OCI-LY7 (cell line): ENCODE data around the gene MYT1. TPM values are rescaled to one million over a fixed set of nuclear protein-coding genes. Genes with fewer than 3 reads are reported as not detected.

Experiments
- BruUV-seq: library from RNA; stranded (reverse); fragments of 400-500 nt; replicated peaks from 2 replicates; lab custom pipeline; 2021; lab: Mats Ljungman, UMichigan
- CTCF ChIA-PET: fragments of 300-600 bp; sonication (Branson Sonifier 250); formaldehyde crosslinking; loops from one replicate; lab custom pipeline; 2022; ENCODE audit warnings: antibody characterized with exemption; ENCODE audit not compliant: unreplicated experiment; lab: Charles Lee
- POLR2A ChIA-PET: fragments of 300-600 bp; sonication (Branson Sonifier 250); formaldehyde crosslinking; loops from one replicate; lab custom pipeline; 2022; ENCODE audit warnings: antibody characterized with exemption; lab: Charles Lee
- DNase-seq: peaks from one replicate; pipeline ENCODE4 v3.0.0-alpha.2; 2015; ENCODE audit warnings: low spot score
- H2AFZ ChIP-seq: fragments of 200-600 bp; sonication (generic), shearing (Covaris generic); 2 replicates; pipeline ENCODE4 v1.6.1; 2014; ENCODE audit warnings: mild to moderate bottlenecking, antibody characterized with exemption, low read length, moderate library complexity
- H3K27ac ChIP-seq: fragments of 200-600 bp; sonication (generic); 2 replicates; pipeline ENCODE4 v1.5.1; 2014; ENCODE audit warnings: mixed run types, low read depth, mild to moderate bottlenecking, moderate library complexity, low read length, inconsistent platforms; ENCODE audit not compliant: poor library complexity, severe bottlenecking
- H3K36me3 ChIP-seq: fragments of 200-600 bp; sonication (generic); 2 replicates; pipeline ENCODE4 v1.6.1; 2014; ENCODE audit warnings: mild to moderate bottlenecking, antibody characterized with exemption, low read length, moderate library complexity, mixed read lengths; ENCODE audit not compliant: insufficient read depth
- H3K4me1 ChIP-seq: fragments of 200-600 bp; sonication (generic); 2 replicates; pipeline ENCODE4 v1.5.1; 2014; ENCODE audit warnings: mild to moderate bottlenecking, low read length; ENCODE audit not compliant: insufficient read depth, poor library complexity, severe bottlenecking
- H3K4me2 ChIP-seq: fragments of 200-600 bp; sonication (generic); 2 replicates; pipeline ENCODE4 v1.6.1; 2014; ENCODE audit warnings: mild to moderate bottlenecking, low read length
- H3K4me3 ChIP-seq: fragments of 200-600 bp; sonication (generic); 2 replicates; pipeline ENCODE4 v1.5.1; 2014; ENCODE audit warnings: mild to moderate bottlenecking, low read depth, low read length; ENCODE audit not compliant: poor library complexity, severe bottlenecking
- H3K79me2 ChIP-seq: fragments of 200-600 bp; sonication (generic); 2 replicates; pipeline ENCODE4 v1.6.1; 2016; ENCODE audit warnings: low read depth, mild to moderate bottlenecking, low read length, moderate library complexity, mixed read lengths; ENCODE audit not compliant: insufficient read depth
- H3K9me2 ChIP-seq: fragments of 200-600 bp; sonication (generic); 2 replicates; pipeline ENCODE4 v1.6.1; 2016; ENCODE audit warnings: mild to moderate bottlenecking, low read length, mixed read lengths; ENCODE audit not compliant: insufficient read depth
- H3K9me3 ChIP-seq: fragments of 200-600 bp; sonication (generic); 2 replicates; pipeline ENCODE4 v1.6.1; 2014; ENCODE audit warnings: mild to moderate bottlenecking, mixed run types, low read length, mixed read lengths
- H4K20me1 ChIP-seq: fragments of 200-600 bp; sonication (generic); 2 replicates; pipeline ENCODE4 v1.6.1; 2014; ENCODE audit warnings: mild to moderate bottlenecking, antibody characterized with exemption, low read length, moderate library complexity, mixed read lengths; ENCODE audit not compliant: insufficient read depth
- EZH2phosphoT487 ChIP-seq: fragments of 200-600 bp; sonication (generic); IDR thresholded peaks from 2 replicates; pipeline ENCODE4 v1.6.1; 2018; ENCODE audit warnings: low read depth, borderline replicate concordance, mild to moderate bottlenecking, mixed run types, antibody characterized with exemption, low read length, moderate library complexity, mixed read lengths
- intact Hi-C: fragments of 100-400 bp; cut with micrococcal nuclease; formaldehyde crosslinking; loops from one replicate; pipeline ENCODE4 v1.10.0; 2022; ENCODE audit not compliant: unreplicated experiment
- total RNA-seq, 2 experiments: library from RNA; depleted of rRNA in 1 of 2; stranded (reverse); fragments of >200 nt in 1 of 2; shearing (Covaris generic) in 1 of 2; gene quantifications; 2 replicates each; pipeline ENCODE4 v1.2.3, GENCODE V29; 2014 to 2022
- TF ChIP-seq, protein P1 (sequence below): fragments of 200-600 bp; sonication (generic); conservative IDR thresholded peaks from 2 replicates; pipeline ENCODE4 v1.5.1; 2014; ENCODE audit warnings: mild to moderate bottlenecking, antibody characterized with exemption, low read length, moderate library complexity, mixed read lengths

MYT1 gene
- total RNA-seq, 2 experiments from 2014 or later = 0.32 to 0.95 TPM

DNA sequence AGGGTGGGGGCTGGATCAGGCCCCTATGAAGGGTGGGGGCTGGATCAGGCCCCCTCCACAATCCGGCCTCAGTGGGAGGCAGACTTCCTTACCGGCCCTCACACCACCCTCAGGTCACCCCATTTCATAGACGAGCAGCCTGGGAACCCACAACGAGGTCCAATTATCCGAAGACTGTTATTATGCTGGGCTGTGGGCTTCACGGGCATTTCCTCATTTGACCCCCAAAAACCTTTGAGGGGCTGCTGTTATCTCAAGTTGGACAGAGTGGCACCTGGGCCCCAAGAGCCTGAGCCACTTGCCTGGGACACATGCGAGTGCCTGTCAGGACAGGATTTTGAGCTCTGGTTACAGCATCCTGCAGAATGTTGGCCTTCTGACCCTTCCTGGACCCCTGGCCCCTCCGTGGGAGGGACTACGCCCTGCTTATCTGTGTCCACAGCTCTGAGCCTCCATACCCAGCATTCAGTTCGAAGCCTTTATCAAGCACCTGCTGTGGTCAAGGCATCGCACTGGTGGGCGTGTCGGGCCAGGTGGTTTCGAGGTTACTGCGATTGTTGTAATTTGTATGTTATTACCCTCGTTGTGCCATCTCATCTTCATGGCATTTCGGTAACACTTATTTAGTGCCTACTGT lies 56.8 kb downstream of the MYT1 start:
- ChIA-PET CTCF (no interaction called here), POLR2A (no interaction called here)
- H4K20me1 ChIP-seq = no peaks in the 10 kb centered on the region
- H3K9me3 ChIP-seq = no peaks in the 10 kb centered on the region
- TF ChIP-seq EZH2phosphoT487 = no peak
- TF ChIP-seq, protein P1, sequence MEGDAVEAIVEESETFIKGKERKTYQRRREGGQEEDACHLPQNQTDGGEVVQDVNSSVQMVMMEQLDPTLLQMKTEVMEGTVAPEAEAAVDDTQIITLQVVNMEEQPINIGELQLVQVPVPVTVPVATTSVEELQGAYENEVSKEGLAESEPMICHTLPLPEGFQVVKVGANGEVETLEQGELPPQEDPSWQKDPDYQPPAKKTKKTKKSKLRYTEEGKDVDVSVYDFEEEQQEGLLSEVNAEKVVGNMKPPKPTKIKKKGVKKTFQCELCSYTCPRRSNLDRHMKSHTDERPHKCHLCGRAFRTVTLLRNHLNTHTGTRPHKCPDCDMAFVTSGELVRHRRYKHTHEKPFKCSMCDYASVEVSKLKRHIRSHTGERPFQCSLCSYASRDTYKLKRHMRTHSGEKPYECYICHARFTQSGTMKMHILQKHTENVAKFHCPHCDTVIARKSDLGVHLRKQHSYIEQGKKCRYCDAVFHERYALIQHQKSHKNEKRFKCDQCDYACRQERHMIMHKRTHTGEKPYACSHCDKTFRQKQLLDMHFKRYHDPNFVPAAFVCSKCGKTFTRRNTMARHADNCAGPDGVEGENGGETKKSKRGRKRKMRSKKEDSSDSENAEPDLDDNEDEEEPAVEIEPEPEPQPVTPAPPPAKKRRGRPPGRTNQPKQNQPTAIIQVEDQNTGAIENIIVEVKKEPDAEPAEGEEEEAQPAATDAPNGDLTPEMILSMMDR = no peak
- no peaks in the 10 kb centered on the region for H3K36me3 ChIP-seq
- no peak overlapping the region for H2AFZ ChIP-seq
- BruUV-seq = no TSS peak
- H3K27ac ChIP-seq = no peak overlapping the region
- no peak overlapping the region for H3K4me2 ChIP-seq
- no peak overlapping the region for H3K4me3 ChIP-seq
- H3K4me1 ChIP-seq = peaks cover 4% of the 10 kb centered on the region
- H3K79me2 ChIP-seq = no peaks in the 10 kb centered on the region
- DNase-seq = no peak
- intact Hi-C loops = no loop called here
- H3K9me2 ChIP-seq = no peaks in the 10 kb centered on the region

GRCh38 chr20:64222291-64222735 lies 58.1 kb downstream of the MYT1 start:
- H3K9me2 ChIP-seq = no peaks in the 10 kb centered on the region
- no peak overlapping the region for H2AFZ ChIP-seq
- H3K4me3 ChIP-seq = no peak overlapping the region
- ChIA-PET CTCF (interaction anchor here (1.0 kb wide), 1 partner anchor 18 kb away, joined by 4 read pairs; no protein-coding TSS in a partner anchor), POLR2A (no interaction called here)
- H3K4me1 ChIP-seq = peaks cover 4% of the 10 kb centered on the region
- H3K27ac ChIP-seq = no peak overlapping the region
- no peak overlapping the region for H3K4me2 ChIP-seq
- no peak for DNase-seq
- no peaks in the 10 kb centered on the region for H3K36me3 ChIP-seq
- TF ChIP-seq EZH2phosphoT487 = no peak
- TF ChIP-seq, protein P1 = no peak
- BruUV-seq = no TSS peak
- no peaks in the 10 kb centered on the region for H3K79me2 ChIP-seq
- no peaks in the 10 kb centered on the region for H3K9me3 ChIP-seq
- no peaks in the 10 kb centered on the region for H4K20me1 ChIP-seq
- intact Hi-C loops = no loop called here

DNA sequence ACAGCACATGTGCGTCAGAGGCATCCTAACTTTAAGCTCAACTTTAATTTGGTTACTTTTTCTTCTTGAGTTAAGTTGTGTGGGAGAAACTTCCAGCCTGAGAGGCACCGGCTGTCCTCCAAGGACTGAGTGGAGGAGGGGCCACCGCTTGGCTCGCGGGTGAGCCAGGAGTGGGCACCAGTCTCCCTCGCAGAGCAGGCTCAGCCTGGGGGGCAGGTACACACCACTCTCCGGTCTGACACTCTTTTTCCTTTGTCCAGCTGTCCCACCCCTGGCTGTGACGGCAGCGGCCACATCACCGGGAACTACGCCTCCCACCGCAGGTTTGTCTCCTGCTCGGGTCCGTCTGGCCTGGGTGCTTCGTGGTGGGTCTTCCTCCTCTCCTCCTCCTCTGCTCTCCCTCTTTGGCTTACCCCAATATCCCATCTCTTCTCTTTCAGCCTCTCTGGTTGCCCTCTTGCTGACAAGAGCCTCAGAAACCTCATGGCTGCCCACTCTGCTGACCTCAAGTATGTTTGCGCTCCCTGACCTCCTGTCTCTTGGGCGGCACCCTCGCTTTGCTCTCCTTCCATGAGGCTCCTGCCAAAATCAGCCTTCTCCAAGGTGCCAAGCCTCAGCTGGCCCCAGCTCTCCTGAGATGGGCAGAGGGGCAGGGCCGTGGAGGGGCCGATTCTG lies 58.7 kb downstream of the MYT1 start:
- Histone ChIP-seq H2AFZ (no peak overlapping the region), H3K4me3 (no peak overlapping the region), H3K4me2 (no peak overlapping the region), H4K20me1 (no peaks in the 10 kb centered on the region), H3K27ac (no peak overlapping the region), H3K36me3 (no peaks in the 10 kb centered on the region), H3K79me2 (no peaks in the 10 kb centered on the region), H3K4me1 (peaks cover 4% of the 10 kb centered on the region), H3K9me3 (no peaks in the 10 kb centered on the region), H3K9me2 (no peaks in the 10 kb centered on the region)
- intact Hi-C loops = no loop called here
- POLR2A ChIA-PET = no interaction called here
- BruUV-seq = no TSS peak
- DNase-seq = no peak
- CTCF ChIA-PET = interaction anchor here (1.0 to 1.2 kb wide), 2 partner anchors 16 to 17 kb away, joined by 4 to 6 read pairs; no protein-coding TSS in a partner anchor
- no peak for TF ChIP-seq EZH2phosphoT487
- TF ChIP-seq, protein P1 = no peak
